ENCODE results near the gene ANKLE1. TPM values are rescaled to one million over a fixed set of nuclear protein-coding genes. Genes with fewer than 3 reads are reported as not detected.
A peak's percentile ranks its signal among the peaks of the same experiment; 100 is the strongest.

ANKLE1 gene
- polyA plus RNA-seq, 2 of the 4 experiments (the other 2 are of a cell fraction) = 0.56 to 0.74 TPM

DNA sequence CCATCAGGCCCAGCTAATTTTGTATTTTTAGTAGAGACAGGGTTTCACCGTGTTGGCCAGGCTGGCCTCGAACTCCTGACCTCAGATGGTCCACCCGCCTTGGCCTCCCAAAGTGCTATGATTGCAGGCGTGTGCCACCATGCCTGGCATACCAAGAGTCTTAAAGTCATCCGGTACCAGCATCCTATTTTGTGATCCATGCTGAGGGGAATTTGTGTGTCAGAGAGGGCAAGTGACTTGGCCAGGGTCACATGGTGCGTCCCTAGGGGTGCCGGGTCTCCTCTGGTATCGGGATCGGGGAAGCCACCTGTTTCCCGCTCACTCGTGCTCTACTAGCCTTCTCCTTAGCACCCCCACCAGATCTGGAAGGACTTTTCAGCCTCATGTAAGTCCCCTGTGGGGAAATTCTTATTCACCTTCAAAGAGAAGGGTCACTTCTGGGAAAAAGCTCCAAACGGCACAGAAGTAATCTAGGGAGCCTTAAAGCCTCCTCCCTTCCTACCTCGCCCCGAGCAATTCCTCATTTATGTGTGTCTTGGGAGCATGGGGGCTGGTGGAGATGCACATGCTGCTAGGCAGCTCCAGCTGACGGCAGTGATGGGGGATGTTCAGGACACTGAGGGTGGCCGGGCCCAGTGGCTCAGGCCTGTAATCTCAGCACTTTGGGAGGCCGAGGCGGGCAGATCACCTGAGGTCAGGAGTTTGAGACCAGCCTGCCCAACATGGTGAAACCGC is 6.1 kb upstream of the ANKLE1 start (continued):
- TF ChIP-seq TP53 (CRISPR knock-in tag; IDR thresholded peaks at IDR 0.05) = no peak
- TF ChIP-seq, protein P1, sequence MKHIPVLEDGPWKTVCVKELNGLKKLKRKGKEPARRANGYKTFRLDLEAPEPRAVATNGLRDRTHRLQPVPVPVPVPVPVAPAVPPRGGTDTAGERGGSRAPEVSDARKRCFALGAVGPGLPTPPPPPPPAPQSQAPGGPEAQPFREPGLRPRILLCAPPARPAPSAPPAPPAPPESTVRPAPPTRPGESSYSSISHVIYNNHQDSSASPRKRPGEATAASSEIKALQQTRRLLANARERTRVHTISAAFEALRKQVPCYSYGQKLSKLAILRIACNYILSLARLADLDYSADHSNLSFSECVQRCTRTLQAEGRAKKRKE (CRISPR knock-in tag; IDR thresholded peaks at IDR 0.05; ENCODE audit: low read depth) = no peak

DNA sequence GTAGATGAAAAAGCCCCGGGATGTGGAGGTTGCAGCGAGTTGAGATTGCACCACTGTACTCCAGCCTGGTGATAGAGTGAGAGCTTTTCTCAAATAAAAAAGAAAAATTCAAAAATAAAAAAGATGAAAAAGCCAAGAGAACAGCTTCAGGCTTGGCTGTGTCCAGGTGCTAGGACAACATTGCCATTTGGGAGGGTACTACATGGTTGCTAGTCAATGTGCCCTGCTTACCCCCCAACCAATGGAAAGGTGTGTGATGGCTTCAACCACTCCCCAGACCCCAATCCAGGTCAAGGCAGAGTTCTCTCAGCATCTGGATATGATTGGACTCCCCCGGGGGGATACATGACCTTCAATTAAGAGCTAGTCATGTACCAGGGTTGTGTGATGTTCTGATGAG is 2.3 kb upstream of the ANKLE1 start:
- no peaks in the 10 kb centered on the region for H3K9me3 ChIP-seq
- no peak for DNase-seq (ENCODE audit: low read depth in 1 of 2, low spot score in 1 of 2)
- ChIA-PET POLR2A (interaction anchor here (1.2 kb wide), 1 partner anchor 12 kb away, joined by 3 read pairs; the partner anchor contains the start of gene BABAM1), CTCF (interaction anchor here (1.2 to 5.1 kb wide), 2 partner anchors 19 to 211 kb away, joined by 3 to 37 read pairs; no protein-coding TSS in a partner anchor)
- no peak overlapping the region for H3K4me3 ChIP-seq
- TF ChIP-seq TFCP2L1 (CRISPR knock-in tag; IDR thresholded peaks at IDR 0.05) (no peak), HOXB13 (CRISPR knock-in tag; IDR thresholded peaks at IDR 0.05; ENCODE audit: low read depth) (no peak), RAD21 (conservative IDR thresholded peaks at IDR 0.05 in 1 of 2, IDR thresholded peaks at IDR 0.05 in 1 of 2) (no peak), PHF8 (IDR thresholded peaks at IDR 0.05; ENCODE audit: borderline replicate concordance, low read depth) (no peak), SMC3 (IDR thresholded peaks at IDR 0.05) (no peak), BHLHE40 (IDR thresholded peaks at IDR 0.05; ENCODE audit: low read depth, low read length) (no peak), FOSL2 (IDR thresholded peaks at IDR 0.05) (no peak), FOSL2 (CRISPR knock-in tag; IDR thresholded peaks at IDR 0.05) (no peak), MYC (IDR thresholded peaks at IDR 0.05; ENCODE audit: borderline replicate concordance, low read length) (no peak), EHMT2 (IDR thresholded peaks at IDR 0.05; ENCODE audit: low read depth) (no peak), ZFP36 (IDR thresholded peaks at IDR 0.05; ENCODE audit: borderline replicate concordance, partially characterized antibody) (no peak), HDAC2 (IDR thresholded peaks at IDR 0.05) (no peak)
- TF ChIP-seq, protein P2, sequence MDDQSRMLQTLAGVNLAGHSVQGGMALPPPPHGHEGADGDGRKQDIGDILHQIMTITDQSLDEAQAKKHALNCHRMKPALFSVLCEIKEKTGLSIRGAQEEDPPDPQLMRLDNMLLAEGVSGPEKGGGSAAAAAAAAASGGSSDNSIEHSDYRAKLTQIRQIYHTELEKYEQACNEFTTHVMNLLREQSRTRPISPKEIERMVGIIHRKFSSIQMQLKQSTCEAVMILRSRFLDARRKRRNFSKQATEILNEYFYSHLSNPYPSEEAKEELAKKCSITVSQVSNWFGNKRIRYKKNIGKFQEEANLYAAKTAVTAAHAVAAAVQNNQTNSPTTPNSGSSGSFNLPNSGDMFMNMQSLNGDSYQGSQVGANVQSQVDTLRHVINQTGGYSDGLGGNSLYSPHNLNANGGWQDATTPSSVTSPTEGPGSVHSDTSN (IDR thresholded peaks at IDR 0.05) = no peak
- TF ChIP-seq, protein P3, sequence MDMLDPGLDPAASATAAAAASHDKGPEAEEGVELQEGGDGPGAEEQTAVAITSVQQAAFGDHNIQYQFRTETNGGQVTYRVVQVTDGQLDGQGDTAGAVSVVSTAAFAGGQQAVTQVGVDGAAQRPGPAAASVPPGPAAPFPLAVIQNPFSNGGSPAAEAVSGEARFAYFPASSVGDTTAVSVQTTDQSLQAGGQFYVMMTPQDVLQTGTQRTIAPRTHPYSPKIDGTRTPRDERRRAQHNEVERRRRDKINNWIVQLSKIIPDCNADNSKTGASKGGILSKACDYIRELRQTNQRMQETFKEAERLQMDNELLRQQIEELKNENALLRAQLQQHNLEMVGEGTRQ (IDR thresholded peaks at IDR 0.05) = no peak
- H3K4me1 ChIP-seq = no peaks in the 10 kb centered on the region
- H3K4me2 ChIP-seq = no peak overlapping the region
- no peak for FAIRE-seq
- WGBS (ENCODE audit: missing lambda C conversion rate) = 97% methylated on average over 2 of the region's 3 CpGs
- no peak for ATAC-seq
- no peak overlapping the region for H3K27ac ChIP-seq

DNA sequence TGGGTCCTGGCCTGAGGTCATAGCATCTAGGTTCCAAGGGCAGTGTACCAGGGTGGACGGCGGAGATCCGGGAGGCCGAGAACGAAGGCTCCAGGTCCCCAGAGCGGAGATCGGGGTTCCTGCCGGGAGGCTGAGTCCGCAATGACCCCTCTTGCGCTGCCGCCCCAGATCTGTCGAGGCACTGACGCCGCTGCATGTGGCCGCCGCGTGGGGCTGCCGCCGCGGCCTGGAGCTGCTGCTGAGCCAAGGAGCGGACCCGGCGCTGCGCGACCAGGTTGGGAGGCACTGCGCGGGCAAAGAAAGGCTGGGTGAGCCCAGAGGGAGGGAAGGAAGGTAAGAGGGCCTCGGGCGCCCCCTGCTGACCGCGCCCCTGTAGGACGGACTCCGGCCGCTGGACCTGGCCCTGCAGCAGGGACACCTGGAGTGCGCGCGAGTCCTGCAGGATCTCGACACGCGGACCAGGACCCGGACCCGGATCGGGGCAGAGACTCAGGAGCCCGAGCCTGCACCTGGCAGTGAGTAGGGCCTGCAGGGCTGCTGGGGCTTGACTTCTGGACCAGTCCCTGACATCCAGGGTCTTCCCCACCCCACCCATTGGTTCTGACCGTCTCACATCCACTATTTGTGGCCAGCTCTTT is 906 bp downstream of the ANKLE1 start:
- TF ChIP-seq JUNB (IDR thresholded peaks at IDR 0.05) = no peak
- TF ChIP-seq, protein P4, sequence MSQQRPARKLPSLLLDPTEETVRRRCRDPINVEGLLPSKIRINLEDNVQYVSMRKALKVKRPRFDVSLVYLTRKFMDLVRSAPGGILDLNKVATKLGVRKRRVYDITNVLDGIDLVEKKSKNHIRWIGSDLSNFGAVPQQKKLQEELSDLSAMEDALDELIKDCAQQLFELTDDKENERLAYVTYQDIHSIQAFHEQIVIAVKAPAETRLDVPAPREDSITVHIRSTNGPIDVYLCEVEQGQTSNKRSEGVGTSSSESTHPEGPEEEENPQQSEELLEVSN (IDR thresholded peaks at IDR 0.05; ENCODE audit: borderline replicate concordance, low read depth) = peak; percentile 83
- TF ChIP-seq, protein P5, sequence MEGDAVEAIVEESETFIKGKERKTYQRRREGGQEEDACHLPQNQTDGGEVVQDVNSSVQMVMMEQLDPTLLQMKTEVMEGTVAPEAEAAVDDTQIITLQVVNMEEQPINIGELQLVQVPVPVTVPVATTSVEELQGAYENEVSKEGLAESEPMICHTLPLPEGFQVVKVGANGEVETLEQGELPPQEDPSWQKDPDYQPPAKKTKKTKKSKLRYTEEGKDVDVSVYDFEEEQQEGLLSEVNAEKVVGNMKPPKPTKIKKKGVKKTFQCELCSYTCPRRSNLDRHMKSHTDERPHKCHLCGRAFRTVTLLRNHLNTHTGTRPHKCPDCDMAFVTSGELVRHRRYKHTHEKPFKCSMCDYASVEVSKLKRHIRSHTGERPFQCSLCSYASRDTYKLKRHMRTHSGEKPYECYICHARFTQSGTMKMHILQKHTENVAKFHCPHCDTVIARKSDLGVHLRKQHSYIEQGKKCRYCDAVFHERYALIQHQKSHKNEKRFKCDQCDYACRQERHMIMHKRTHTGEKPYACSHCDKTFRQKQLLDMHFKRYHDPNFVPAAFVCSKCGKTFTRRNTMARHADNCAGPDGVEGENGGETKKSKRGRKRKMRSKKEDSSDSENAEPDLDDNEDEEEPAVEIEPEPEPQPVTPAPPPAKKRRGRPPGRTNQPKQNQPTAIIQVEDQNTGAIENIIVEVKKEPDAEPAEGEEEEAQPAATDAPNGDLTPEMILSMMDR (IDR thresholded peaks at IDR 0.05) = peak; percentile 73
- peak; percentile 84 for TF ChIP-seq RAD21 (conservative IDR thresholded peaks at IDR 0.05 in 1 of 2, IDR thresholded peaks at IDR 0.05 in 1 of 2)
- TF ChIP-seq RFX5 (IDR thresholded peaks at IDR 0.05) = no peak
- TF ChIP-seq, protein P6, sequence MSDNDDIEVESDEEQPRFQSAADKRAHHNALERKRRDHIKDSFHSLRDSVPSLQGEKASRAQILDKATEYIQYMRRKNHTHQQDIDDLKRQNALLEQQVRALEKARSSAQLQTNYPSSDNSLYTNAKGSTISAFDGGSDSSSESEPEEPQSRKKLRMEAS (IDR thresholded peaks at IDR 0.05) = peak; percentile 70; the same call in 1 of the 2 replicates
- TF ChIP-seq SMC3 (IDR thresholded peaks at IDR 0.05) = peak; percentile 77
- FAIRE-seq = no peak
- Histone ChIP-seq H3K27ac (peak overlapping the region; percentile 58 to 76; a peak in 3 of 6 replicates), H3K9me3 (no peaks in the 10 kb centered on the region), H3K4me2 (peak overlapping the region; percentile 76), H3K4me1 (no peaks in the 10 kb centered on the region), H3K4me3 (0 out of 3 replicates have a peak overlapping the region, but pooled peaks have one; percentile 19)
- 18% methylated on average over 24 of the region's 45 CpGs for WGBS (ENCODE audit: missing lambda C conversion rate)
- peak; percentile 64 to 83 for DNase-seq (ENCODE audit: low read depth in 1 of 2, low spot score in 1 of 2)
- ATAC-seq = peak; percentile 92 to 98
- CTCF ChIA-PET = interaction anchor here (0.6 to 5.1 kb wide), 34 partner anchors 8 to 511 kb away, joined by 3 to 77 read pairs (median 4); partner anchors contain the start of genes BABAM1, OCEL1 and USHBP1
- POLR2A ChIA-PET = no interaction called here

Data from A549 (cell line).